Mesenchymal stem cell (in vitro differentiated cells and primary cell): Measurements from ENCODE around the gene TXNDC17.

Source experiments
- DNase-seq: peaks from one replicate; pipeline ENCODE4 v3.0.0-alpha.2; 2013
- H2AFZ ChIP-seq: one replicate; pipeline ENCODE4 v1.6.1; 2013; ENCODE audit warnings: low read depth, mild to moderate bottlenecking, control low read depth, inconsistent platforms, low read length, moderate library complexity
- H2AK5ac ChIP-seq: 2 replicates; pipeline ENCODE4 v1.6.1; 2013; ENCODE audit warnings: low read length, moderate library complexity, mild to moderate bottlenecking, inconsistent platforms; ENCODE audit not compliant: severe bottlenecking
- H2BK120ac ChIP-seq: one replicate; pipeline ENCODE4 v1.6.1; 2013; ENCODE audit warnings: low read depth, mild to moderate bottlenecking, inconsistent platforms, low read length, moderate library complexity
- H2BK12ac ChIP-seq, 2 experiments: one replicate each; pipeline ENCODE4 v1.6.1; 2013; ENCODE audit warnings: inconsistent platforms in 2 of 2, low read length in 2 of 2, mild to moderate bottlenecking in 2 of 2, moderate library complexity in 2 of 2, control low read depth in 1 of 2
- H2BK15ac ChIP-seq: one replicate; pipeline ENCODE4 v1.6.1; 2013; ENCODE audit warnings: mild to moderate bottlenecking, low read depth, inconsistent platforms; ENCODE audit not compliant: poor library complexity, severe bottlenecking
- H2BK5ac ChIP-seq: 2 replicates; pipeline ENCODE4 v1.6.1; 2013; ENCODE audit warnings: low read depth, mild to moderate bottlenecking, low read length, control low read depth, inconsistent platforms; ENCODE audit not compliant: poor library complexity, severe bottlenecking
- H3K14ac ChIP-seq, 2 experiments: one replicate each; pipeline ENCODE4 v1.6.1; 2013; ENCODE audit warnings: inconsistent platforms in 2 of 2, low read length in 2 of 2, control low read depth in 1 of 2, mild to moderate bottlenecking in 1 of 2, moderate library complexity in 1 of 2
- H3K18ac ChIP-seq, 2 experiments: one replicate each; pipeline ENCODE4 v1.6.1; 2013; ENCODE audit warnings: inconsistent platforms in 2 of 2, low read length in 2 of 2, control low read depth in 1 of 2, low read depth in 1 of 2, mild to moderate bottlenecking in 1 of 2
- H3K23ac ChIP-seq, 2 experiments: one replicate each; pipeline ENCODE4 v1.6.1; 2013; ENCODE audit warnings: inconsistent platforms in 2 of 2, low read length in 2 of 2, mild to moderate bottlenecking in 2 of 2, moderate library complexity in 2 of 2, control low read depth in 1 of 2
- H3K27ac ChIP-seq: 2 replicates; pipeline ENCODE4 v1.5.1; 2013; ENCODE audit warnings: mild to moderate bottlenecking, moderate library complexity, low read length, control low read depth, inconsistent platforms; ENCODE audit not compliant: poor library complexity, severe bottlenecking
- H3K27me3 ChIP-seq, 2 experiments: 2 replicates each; pipeline versions ENCODE4 v1.6.1 to v1.7.0; 2013; ENCODE audit warnings: low read length in 2 of 2, mild to moderate bottlenecking in 2 of 2, moderate library complexity in 2 of 2, control low read depth in 1 of 2, inconsistent platforms in 1 of 2; ENCODE audit not compliant: control insufficient read depth in 1 of 2, insufficient read depth in 1 of 2
- H3K36me3 ChIP-seq, 2 experiments: 2 replicates each; pipeline versions ENCODE4 v1.6.1 to v1.7.0; 2013; ENCODE audit warnings: low read length in 2 of 2, control low read depth in 1 of 2, inconsistent platforms in 1 of 2, low read depth in 1 of 2, mild to moderate bottlenecking in 1 of 2; ENCODE audit not compliant: insufficient read depth in 2 of 2, control insufficient read depth in 1 of 2
- H3K4ac ChIP-seq, 2 experiments: one replicate each; pipeline ENCODE4 v1.6.1; 2013; ENCODE audit warnings: inconsistent platforms in 2 of 2, low read length in 2 of 2, mild to moderate bottlenecking in 2 of 2, moderate library complexity in 2 of 2, control low read depth in 1 of 2, low read depth in 1 of 2
- H3K4me1 ChIP-seq: 2 replicates; pipeline ENCODE4 v1.6.1; 2013; ENCODE audit warnings: low read depth, low read length, control low read depth; ENCODE audit not compliant: control insufficient read depth, insufficient read depth
- H3K4me2 ChIP-seq: 2 replicates; pipeline ENCODE4 v1.6.1; 2013; ENCODE audit warnings: low read length, mild to moderate bottlenecking, inconsistent platforms; ENCODE audit not compliant: poor library complexity, severe bottlenecking
- H3K4me3 ChIP-seq, 2 experiments: 2 replicates each; pipeline versions ENCODE4 v1.5.1 to v1.7.0; 2013; ENCODE audit warnings: low read length in 2 of 2, mild to moderate bottlenecking in 2 of 2, control low read depth in 1 of 2, low read depth in 1 of 2; ENCODE audit not compliant: insufficient read depth in 1 of 2
- H3K79me1 ChIP-seq: replicated peaks from 2 replicates; pipeline ENCODE4 v1.6.1; 2013; ENCODE audit warnings: mild to moderate bottlenecking, control low read depth, low read length, inconsistent platforms; ENCODE audit not compliant: poor library complexity, severe bottlenecking
- H3K9ac ChIP-seq: 2 replicates; pipeline ENCODE4 v1.7.0; 2013; ENCODE audit warnings: mild to moderate bottlenecking, low read length, moderate library complexity
- H3K9me3 ChIP-seq: 2 replicates; pipeline ENCODE4 v1.7.0; 2013; ENCODE audit warnings: mild to moderate bottlenecking, low read length; ENCODE audit not compliant: control insufficient read depth
- H4K8ac ChIP-seq: one replicate; pipeline ENCODE4 v1.6.1; 2013; ENCODE audit warnings: inconsistent platforms, mild to moderate bottlenecking, low read length, moderate library complexity
- H4K91ac ChIP-seq: one replicate; pipeline ENCODE4 v1.6.1; 2013; ENCODE audit warnings: mild to moderate bottlenecking, low read length, inconsistent platforms
- WGBS: methylation state at CpG from one replicate; pipeline ENCODE4 v1.1.7; 2013; ENCODE audit warnings: mixed read lengths; 5-methylcytosine and 5-hydroxymethylcytosine counted together

Gene TXNDC17

GRCh38 chr17:6651354-6651918 lies 10.6 kb downstream of the TXNDC17 start, which contains the start of the genes C17orf100 and MED31:
TSS of gene C17orf100 (plus strand) at chr17:6651762. CDS start at chr17:6651914, 152 bp downstream.
TSS of gene MED31 (minus strand) at chr17:6651605. CDS start at chr17:6651528, 77 bp downstream.
- Histone ChIP-seq H3K23ac (no peak within 1 kb of the TSS), H2BK5ac (no peak within 1 kb of the TSS), H3K9ac (peak within 1 kb of the TSS; percentile 98), H3K4ac (peak within 1 kb of the TSS; percentile 80 to 89), H3K4me2 (peak within 1 kb of the TSS; percentile 79), H3K27me3 (peaks cover 14 to 16% of the 10 kb centered on the region in 2 experiments), H2AK5ac (peak within 1 kb of the TSS; percentile 47), H2AFZ (peak within 1 kb of the TSS; percentile 98), H3K27ac (peak within 1 kb of the TSS; percentile 74), H3K79me1 (peaks cover 19% of the 10 kb centered on the region), H3K4me3 (peak within 1 kb of the TSS; percentile 78 to 98), H2BK12ac (peak within 1 kb of the TSS in 1 of 2 experiments; percentile 52), H3K4me1 (peaks cover 15% of the 10 kb centered on the region), H4K91ac (peak within 1 kb of the TSS; percentile 99), H4K8ac (peak within 1 kb of the TSS; percentile 98), H3K14ac (peak within 1 kb of the TSS in 1 of 2 experiments; percentile 81), H2BK120ac (peak within 1 kb of the TSS; percentile 45), H3K9me3 (no peaks in the 10 kb centered on the region), H3K36me3 (peaks cover 3 to 32% of the 10 kb centered on the region in 2 experiments), H3K18ac (peak within 1 kb of the TSS; percentile 95 to 97), H2BK15ac (peak within 1 kb of the TSS; percentile 8)
- WGBS: 3% methylated on average over 34 of the region's 35 CpGs
- peak; percentile 97 for DNase-seq

- Histone ChIP-seq H3K4me3 (peak overlapping the region; percentile 52 to 98), H3K23ac (no peak overlapping the region), H3K9ac (peak overlapping the region; percentile 81), H3K14ac (peak overlapping the region in 1 of 2 experiments; percentile 81), H4K8ac (peak overlapping the region; percentile 98), H3K4me1 (peaks cover 15% of the 10 kb centered on the region), H2BK15ac (peak overlapping the region; percentile 8), H4K91ac (peak overlapping the region; percentile 99), H3K4me2 (peak overlapping the region; percentile 62), H2BK5ac (no peak overlapping the region), H3K36me3 (peaks cover 0 to 27% of the 10 kb centered on the region in 2 experiments), H3K79me1 (peaks cover 16% of the 10 kb centered on the region), H3K27ac (no peak overlapping the region), H2BK120ac (peak overlapping the region; percentile 45), H3K27me3 (peaks cover 14 to 16% of the 10 kb centered on the region in 2 experiments), H3K4ac (peak overlapping the region; percentile 80 to 89), H2BK12ac (peak overlapping the region in 1 of 2 experiments; percentile 52), H3K18ac (peak overlapping the region; percentile 95 to 97), H2AK5ac (peak overlapping the region; percentile 47), H2AFZ (peak overlapping the region; percentile 98), H3K9me3 (no peaks in the 10 kb centered on the region)
- WGBS: 64% methylated on average over 47 of the region's 47 CpGs
- DNase-seq: no peak
Measured at GRCh38 chr17:6651919-6652452, 11.1 kb downstream of the TXNDC17 start.

GRCh38 chr17:6654841-6655731 lies 14.2 kb downstream of the TXNDC17 start:
- no peak overlapping the region for H2BK120ac ChIP-seq
- no peak overlapping the region for H2BK12ac ChIP-seq
- H3K18ac ChIP-seq: no peak overlapping the region
- H3K14ac ChIP-seq: no peak overlapping the region
- H3K9ac ChIP-seq: no peak overlapping the region
- no peak overlapping the region for H4K8ac ChIP-seq
- 5% methylated on average over 38 of the region's 46 CpGs for WGBS
- peak overlapping the region; percentile 71 for H3K4me2 ChIP-seq
- H3K9me3 ChIP-seq: no peaks in the 10 kb centered on the region
- no peak overlapping the region for H2AFZ ChIP-seq
- H3K4me3 ChIP-seq: peak overlapping the region; percentile 42 to 51
- H3K79me1 ChIP-seq: peaks cover 11% of the 10 kb centered on the region
- H2BK5ac ChIP-seq: no peak overlapping the region
- H3K4me1 ChIP-seq: peaks cover 15% of the 10 kb centered on the region
- H2AK5ac ChIP-seq: no peak overlapping the region
- H3K23ac ChIP-seq: peak overlapping the region in 1 of 2 experiments; percentile 17
- H3K36me3 ChIP-seq: no peaks in the 10 kb centered on the region
- no peak overlapping the region for H4K91ac ChIP-seq
- H3K27me3 ChIP-seq: peaks cover 38 to 43% of the 10 kb centered on the region in 2 experiments
- peak; percentile 24 for DNase-seq
- H2BK15ac ChIP-seq: no peak overlapping the region
- H3K27ac ChIP-seq: no peak overlapping the region
- no peak overlapping the region for H3K4ac ChIP-seq
